Kidney glomerular epithelial cell (primary cell): ENCODE data around the gene DCC.
A peak's percentile ranks its signal among the peaks of the same experiment; 100 is the strongest.

Source experiments
- DNase-seq: peaks from one replicate; lab custom pipeline; 2025; lab: John Stamatoyannopoulos, UW

The DCC gene

GRCh38 chr18:52685316-52685715 is 345.3 kb downstream of the DCC start:
- DNase-seq: no peak

GRCh38 chr18:52691841-52692240 is 351.8 kb downstream of the DCC start:
- DNase-seq: no peak

- no peak for DNase-seq
These were observed 354.8 kb downstream of the DCC start for GRCh38 chr18:52694804-52695203.

- no peak for DNase-seq
These were observed 360.1 kb downstream of the DCC start for GRCh38 chr18:52700116-52700515.

GRCh38 chr18:52700816-52701215 is 360.8 kb downstream of the DCC start:
- no peak for DNase-seq

- no peak for DNase-seq
These were observed 361.4 kb downstream of the DCC start for GRCh38 chr18:52701219-52701935.

GRCh38 chr18:52715421-52715820 is 375.4 kb downstream of the DCC start:
- DNase-seq: no peak

GRCh38 chr18:52715991-52716390 is 376.0 kb downstream of the DCC start:
- DNase-seq: no peak

GRCh38 chr18:52716973-52717372 is 377.0 kb downstream of the DCC start:
- DNase-seq: peak; percentile 25

GRCh38 chr18:52722904-52723303 is 382.9 kb downstream of the DCC start:
- DNase-seq: no peak

GRCh38 chr18:52723550-52723970 is 383.6 kb downstream of the DCC start:
- peak; percentile 1 for DNase-seq

- peak; percentile 3 for DNase-seq
These were observed 391.1 kb downstream of the DCC start for GRCh38 chr18:52730972-52731619.

GRCh38 chr18:52738946-52739345 is 398.9 kb downstream of the DCC start:
- no peak for DNase-seq

- DNase-seq: no peak
These were observed 407.0 kb downstream of the DCC start for GRCh38 chr18:52746986-52747385.

- DNase-seq: no peak
These were observed 407.9 kb downstream of the DCC start for GRCh38 chr18:52747869-52748268.

GRCh38 chr18:52748343-52748742 is 408.3 kb downstream of the DCC start:
- DNase-seq: no peak

GRCh38 chr18:52749542-52749941 is 409.5 kb downstream of the DCC start:
- no peak for DNase-seq

- DNase-seq: no peak
These were observed 411.0 kb downstream of the DCC start for GRCh38 chr18:52750995-52751394.

GRCh38 chr18:52764316-52764715 is 424.3 kb downstream of the DCC start:
- DNase-seq: no peak

- no peak for DNase-seq
These were observed 426.1 kb downstream of the DCC start for GRCh38 chr18:52766002-52766545.

GRCh38 chr18:52781113-52781512 is 441.1 kb downstream of the DCC start:
- no peak for DNase-seq

- no peak for DNase-seq
These were observed 451.3 kb downstream of the DCC start for GRCh38 chr18:52791321-52791720.

GRCh38 chr18:52812834-52813233 is 472.8 kb downstream of the DCC start:
- no peak for DNase-seq
